OCI-LY1 (cell line): ENCODE results near the gene PGBD2.

ENCODE experiments used
- CTCF ChIP-seq: fragments of 200-600 bp; sonication (generic), shearing (Covaris generic); IDR thresholded peaks from 2 replicates; pipeline ENCODE4 v1.5.1; 2017; ENCODE audit warnings: mild to moderate bottlenecking, antibody characterized with exemption, low read length, moderate library complexity, mixed read lengths
- EZH2 ChIP-seq: fragments of 200-600 bp; sonication (generic), shearing (Covaris generic); IDR thresholded peaks from 2 replicates; pipeline ENCODE4 v1.8.0; 2017; ENCODE audit warnings: borderline replicate concordance, mixed run types, mild to moderate bottlenecking, antibody characterized with exemption, low read length, moderate library complexity, mixed read lengths

DNA sequence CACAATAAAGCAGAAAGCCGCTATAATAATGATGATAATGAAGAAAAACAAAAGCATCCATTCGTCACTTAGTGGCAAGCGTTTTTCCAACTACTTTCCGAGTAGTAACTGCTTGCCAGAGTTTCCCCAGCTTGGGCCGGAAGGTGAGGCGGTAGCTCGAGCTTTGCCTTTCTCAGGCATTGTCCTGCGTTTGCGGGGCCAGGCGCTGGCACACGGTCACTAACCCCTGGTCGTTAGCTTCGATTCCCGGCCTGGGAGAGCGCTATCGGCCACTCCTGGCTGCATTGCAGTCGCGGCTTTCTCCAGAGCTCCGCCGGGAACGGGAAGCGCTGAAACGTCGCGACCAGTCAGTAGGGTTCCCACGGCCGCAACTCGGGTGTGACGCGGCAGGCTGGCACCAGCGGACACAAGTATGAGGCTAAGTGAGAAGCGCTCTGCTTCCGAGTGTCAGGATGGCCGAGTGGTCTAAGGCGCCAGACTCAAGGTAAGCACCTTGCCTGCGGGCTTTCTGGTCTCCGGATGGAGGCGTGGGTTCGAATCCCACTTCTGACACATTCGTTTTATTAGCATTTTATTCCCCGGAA lies 32.5 kb upstream of the PGBD2 start:
- TF ChIP-seq CTCF: no peak
- TF ChIP-seq EZH2: no peak
